WTC11 (cell line): ENCODE results near the gene SLIT3. TPM values are rescaled to one million over a fixed set of nuclear protein-coding genes. Genes with fewer than 3 reads are reported as not detected.

Experiments
- ATAC-seq: fragments of 200-7000 bp; cut with Tn5 transposase; 2 replicates; pipeline ENCODE4 v1.10.0; 2021; ENCODE audit warnings: mild to moderate bottlenecking, moderate library complexity
- CTCF ChIA-PET: fragments of 300-600 bp; sonication (Branson Sonifier 250); formaldehyde crosslinking; loops from one replicate; lab custom pipeline; 2021; ENCODE audit warnings: antibody characterized with exemption; lab: Charles Lee
- POLR2A ChIA-PET: fragments of 350-600 bp; sonication (Branson Sonifier 250); formaldehyde crosslinking; loops from one replicate; lab custom pipeline; 2021; ENCODE audit warnings: antibody characterized with exemption; lab: Charles Lee
- DNase-seq: peaks from one replicate; pipeline ENCODE4 v3.0.0; 2021; ENCODE audit warnings: low spot score
- H3K27ac Mint-ChIP-seq: 2 replicates; pipeline ENCODE4 v1.8.0; 2021; ENCODE audit warnings: mixed read lengths
- H3K27me3 Mint-ChIP-seq: 2 replicates; pipeline ENCODE4 v1.8.0; 2021; ENCODE audit warnings: low read depth, mild to moderate bottlenecking, moderate library complexity, mixed read lengths
- H3K36me3 Mint-ChIP-seq: 2 replicates; pipeline ENCODE4 v1.8.0; 2021; ENCODE audit warnings: mixed read lengths
- H3K4me1 Mint-ChIP-seq: 2 replicates; pipeline ENCODE4 v1.8.0; 2022; ENCODE audit warnings: mixed read lengths
- H3K4me3 Mint-ChIP-seq: 2 replicates; pipeline ENCODE4 v1.8.0; 2021; ENCODE audit warnings: mild to moderate bottlenecking, moderate library complexity, mixed read lengths
- H3K9me3 Mint-ChIP-seq: 2 replicates; pipeline ENCODE4 v1.8.0; 2021; ENCODE audit warnings: mixed read lengths
- ATF3 ChIP-seq: sonication (generic); formaldehyde crosslinking; conservative IDR thresholded peaks from 2 replicates; pipeline ENCODE4 v1.8.1; 2022; ENCODE audit warnings: mild to moderate bottlenecking, missing genetic modification reagents
- CTCF ChIP-seq: fragments of 200-600 bp; IDR thresholded peaks from 2 replicates; pipeline ENCODE4 v1.8.0; 2022; ENCODE audit warnings: antibody characterized with exemption
- ELF4 ChIP-seq: sonication (generic); formaldehyde crosslinking; IDR thresholded peaks from 2 replicates; pipeline ENCODE4 v1.8.1; 2022; ENCODE audit warnings: low read depth, mild to moderate bottlenecking, moderate library complexity, missing genetic modification reagents
- ETV6 ChIP-seq: sonication (generic); formaldehyde crosslinking; IDR thresholded peaks from 2 replicates; pipeline ENCODE4 v1.8.1; 2022; ENCODE audit warnings: mild to moderate bottlenecking, missing genetic modification reagents
- GRHL2 ChIP-seq: fragments of 250-450 bp; sonication (Bioruptor Pico); IDR thresholded peaks from 2 replicates; pipeline ENCODE4 v1.8.0; 2022; ENCODE audit warnings: mild to moderate bottlenecking, moderate library complexity; ENCODE audit not compliant: insufficient replicate concordance, severe bottlenecking
- GTF2I ChIP-seq: fragments of 250-450 bp; sonication (Bioruptor Pico); conservative IDR thresholded peaks from 2 replicates; pipeline ENCODE4 v1.4.0; 2021; ENCODE audit warnings: mild to moderate bottlenecking
- HMGA2 ChIP-seq: fragments of 250-450 bp; sonication (Bioruptor Pico); IDR thresholded peaks from 2 replicates; pipeline ENCODE4 v1.4.0; 2021; ENCODE audit warnings: mild to moderate bottlenecking, moderate library complexity
- JUN ChIP-seq: sonication (generic); formaldehyde crosslinking; IDR thresholded peaks from 2 replicates; pipeline ENCODE4 v1.8.0; 2023; ENCODE audit warnings: mild to moderate bottlenecking, missing genetic modification reagents
- PRDM15 ChIP-seq: sonication (generic); formaldehyde crosslinking; IDR thresholded peaks from 2 replicates; pipeline ENCODE4 v1.8.0; 2022; ENCODE audit warnings: missing genetic modification reagents
- SMAD3 ChIP-seq: sonication (generic); formaldehyde crosslinking; IDR thresholded peaks from 2 replicates; pipeline ENCODE4 v1.8.0; 2022; ENCODE audit warnings: missing genetic modification reagents, mild to moderate bottlenecking, borderline replicate concordance
- SP1 ChIP-seq: sonication (generic); formaldehyde crosslinking; conservative IDR thresholded peaks from 2 replicates; pipeline ENCODE4 v1.8.1; 2022; ENCODE audit warnings: missing genetic modification reagents
- TCF7 ChIP-seq: sonication (generic); formaldehyde crosslinking; IDR thresholded peaks from 2 replicates; pipeline ENCODE4 v1.8.0; 2022; ENCODE audit warnings: mild to moderate bottlenecking, low read depth, missing genetic modification reagents, moderate library complexity
- ZBTB43 ChIP-seq: sonication (generic); formaldehyde crosslinking; IDR thresholded peaks from 2 replicates; pipeline ENCODE4 v1.8.1; 2023; ENCODE audit warnings: mild to moderate bottlenecking, missing genetic modification reagents
- ZNF317 ChIP-seq: sonication (generic); formaldehyde crosslinking; IDR thresholded peaks from 2 replicates; pipeline ENCODE4 v1.8.1; 2023; ENCODE audit warnings: low read depth, mild to moderate bottlenecking, moderate library complexity, missing genetic modification reagents, borderline replicate concordance
- ZNF416 ChIP-seq: fragments of 250-450 bp; sonication (Bioruptor Pico); IDR thresholded peaks from 2 replicates; pipeline ENCODE4 v1.9.0; 2021; ENCODE audit warnings: mild to moderate bottlenecking, inconsistent platforms
- ZNF425 ChIP-seq: fragments of 250-450 bp; sonication (Bioruptor Pico); conservative IDR thresholded peaks from 2 replicates; pipeline ENCODE4 v1.9.0; 2021; ENCODE audit warnings: mild to moderate bottlenecking
- ZNF532 ChIP-seq: fragments of 250-450 bp; sonication (Bioruptor Pico); IDR thresholded peaks from 2 replicates; pipeline ENCODE4 v1.9.0; 2021; ENCODE audit warnings: mild to moderate bottlenecking, borderline replicate concordance
- total RNA-seq: library from RNA; stranded (reverse); gene quantifications from 3 replicates; pipeline ENCODE4 v1.2.3, GENCODE V29; 2021

SLIT3 gene
- total RNA-seq, 1 experiment from 2014 or later = 1.9 TPM

- Mint-ChIP-seq H3K4me3 (no peak overlapping the region), H3K36me3 (no peaks in the 10 kb centered on the region), H3K4me1 (peaks cover 26% of the 10 kb centered on the region), H3K27ac (no peak overlapping the region), H3K27me3 (no peaks in the 10 kb centered on the region), H3K9me3 (peaks cover 6% of the 10 kb centered on the region)
- DNase-seq (no peak), ATAC-seq (no peak)
- POLR2A ChIA-PET = no interaction called here
- TF ChIP-seq HMGA2 (CRISPR knock-in tag) (no peak), TCF7 (CRISPR knock-in tag) (no peak), ETV6 (no peak), GRHL2 (CRISPR knock-in tag) (no peak), ZNF425 (CRISPR knock-in tag) (no peak), CTCF (no peak), ELF4 (no peak), ZNF532 (CRISPR knock-in tag) (no peak)
- CTCF ChIA-PET = no interaction called here
Observed at GRCh38 chr5:169115461-169116124, 185.3 kb downstream of the SLIT3 start.

- no peak for DNase-seq
- no peak overlapping the region for H3K4me3 Mint-ChIP-seq
- ATAC-seq = no peak
- CTCF ChIA-PET = no interaction called here
- H3K9me3 Mint-ChIP-seq = peaks cover 10% of the 10 kb centered on the region
- no peaks in the 10 kb centered on the region for H3K27me3 Mint-ChIP-seq
- no peaks in the 10 kb centered on the region for H3K36me3 Mint-ChIP-seq
- peaks cover 25% of the 10 kb centered on the region for H3K4me1 Mint-ChIP-seq
- no peak overlapping the region for H3K27ac Mint-ChIP-seq
- POLR2A ChIA-PET = no interaction called here
- TF ChIP-seq ZBTB43 (CRISPR knock-in tag) (no peak), GTF2I (CRISPR knock-in tag) (no peak), SP1 (CRISPR knock-in tag) (no peak), SMAD3 (no peak), ZNF317 (CRISPR knock-in tag) (no peak), JUN (CRISPR knock-in tag) (no peak), ATF3 (CRISPR knock-in tag) (no peak), ZNF416 (CRISPR knock-in tag) (no peak), PRDM15 (no peak), ZNF425 (CRISPR knock-in tag) (no peak)
Observed at GRCh38 chr5:169114466-169115065, 186.4 kb downstream of the SLIT3 start.
